HepG2 (cell line): ENCODE results near the gene CNOT10. TPM values are rescaled to one million over a fixed set of nuclear protein-coding genes. Genes with fewer than 3 reads are reported as not detected.

Experiments
- ATAC-seq: fragments of 200-7000 bp; cut with Tn5 transposase; 3 replicates; pipeline ENCODE4 v1.9.1; 2020; ENCODE audit warnings: mild to moderate bottlenecking, moderate library complexity
- BruUV-seq: library from RNA; stranded (reverse); fragments of 400-500 nt; replicated peaks from 2 replicates; lab custom pipeline; 2021; lab: Mats Ljungman, UMichigan
- CTCF ChIA-PET: fragments of 300-600 bp; formaldehyde crosslinking; extraction: SDS; loops from one replicate; lab custom pipeline; 2021; ENCODE audit warnings: low total read pairs, inconsistent platforms, low intra/inter-chr PET ratio; lab: Yijun Ruan, JAX
- POLR2A ChIA-PET: fragments of 350-600 bp; sonication (Branson Sonifier 250); formaldehyde crosslinking; loops from one replicate; lab custom pipeline; 2020; ENCODE audit warnings: antibody characterized with exemption, inconsistent platforms; lab: Yijun Ruan, JAX
- DNase-seq: peaks from one replicate; pipeline ENCODE4 v3.0.0-alpha.2; 2015; ENCODE audit warnings: low spot score
- FAIRE-seq: peaks from 3 replicates; lab custom pipeline; 2011; peaks lifted over from hg19 to GRCh38; lab: Jason Lieb, UNC
- H2AFZ ChIP-seq: one replicate; pipeline ENCODE4 v1.6.1; 2011; ENCODE audit warnings: low read length, inconsistent platforms
- H3K27ac ChIP-seq: fragments of 300-600 bp; 3 replicates; pipeline ENCODE4 v1.8.0; 2011; ENCODE audit warnings: mixed run types, mild to moderate bottlenecking, mixed read lengths, low read length, inconsistent platforms; ENCODE audit not compliant: insufficient read depth; ENCODE audit errors: extremely low read length
- H3K27me3 ChIP-seq, 2 experiments: fragments of 200-600 bp in 1 of 2; 2 replicates in 1 of 2; 3 replicates in 1 of 2; pipeline versions ENCODE4 v1.6.0 to v1.8.0; 2011; ENCODE audit warnings: low read length in 2 of 2, mild to moderate bottlenecking in 2 of 2, moderate library complexity in 2 of 2, inconsistent platforms in 1 of 2; ENCODE audit not compliant: insufficient read depth in 2 of 2, control insufficient read depth in 1 of 2
- H3K36me3 ChIP-seq, 2 experiments: fragments of 200-600 bp in 1 of 2; replicated peaks in 1 of 2; 2 replicates in 1 of 2; 3 replicates in 1 of 2; pipeline versions ENCODE4 v1.5.1 to v1.8.0; 2011; ENCODE audit warnings: low read length in 2 of 2, inconsistent platforms in 1 of 2; ENCODE audit not compliant: insufficient read depth in 2 of 2, control insufficient read depth in 1 of 2
- H3K4me1 ChIP-seq: 2 replicates; pipeline ENCODE4 v1.5.1; 2012; ENCODE audit warnings: low read length, inconsistent platforms; ENCODE audit not compliant: insufficient read depth
- H3K4me2 ChIP-seq: 2 replicates; pipeline ENCODE4 v1.6.0; 2011; ENCODE audit warnings: low read depth, low read length, inconsistent platforms
- H3K4me3 ChIP-seq, 3 experiments: fragments of 200-600 bp in 1 of 3; sonication (generic), shearing (Covaris generic) in 1 of 3; replicated peaks in 1 of 3; 2 replicates each; pipeline ENCODE4 v1.5.1; 2011 to 2016; ENCODE audit warnings: low read length in 3 of 3, inconsistent platforms in 2 of 3, low read depth in 2 of 3, mild to moderate bottlenecking in 2 of 3, control low read depth in 1 of 3, mixed read lengths in 1 of 3; ENCODE audit not compliant: insufficient read depth in 1 of 3
- H3K79me2 ChIP-seq: one replicate; pipeline ENCODE4 v1.6.1; 2011; ENCODE audit warnings: low read length, inconsistent platforms; ENCODE audit not compliant: insufficient read depth
- H3K9ac ChIP-seq: 2 replicates; pipeline ENCODE4 v1.6.0; 2011; ENCODE audit warnings: mild to moderate bottlenecking, low read depth, low read length, inconsistent platforms; ENCODE audit not compliant: insufficient read depth
- H3K9me3 ChIP-seq: 2 replicates; pipeline ENCODE4 v1.5.1; 2012; ENCODE audit warnings: mild to moderate bottlenecking, low read length
- H4K20me1 ChIP-seq: 2 replicates; pipeline ENCODE4 v1.6.0; 2011; ENCODE audit warnings: inconsistent platforms, mild to moderate bottlenecking, low read length, moderate library complexity; ENCODE audit not compliant: insufficient read depth
- ATRX ChIP-seq: sonication (generic); formaldehyde crosslinking; IDR thresholded peaks from 2 replicates; pipeline ENCODE4 v1.4.0; 2020; ENCODE audit warnings: missing genetic modification reagents, borderline replicate concordance
- HMG20A ChIP-seq: IDR thresholded peaks from 2 replicates; pipeline ENCODE4 v1.6.1; 2016; ENCODE audit warnings: borderline replicate concordance
- JUNB ChIP-seq: sonication (generic); formaldehyde crosslinking; IDR thresholded peaks from 2 replicates; pipeline ENCODE4 v1.8.0; 2022; ENCODE audit warnings: missing genetic modification reagents, mild to moderate bottlenecking, borderline replicate concordance
- PITX1 ChIP-seq: sonication (generic); formaldehyde crosslinking; IDR thresholded peaks from 2 replicates; pipeline ENCODE4 v1.5.1; 2020; ENCODE audit warnings: mild to moderate bottlenecking, missing genetic modification reagents
- TARDBP ChIP-seq: sonication (generic); formaldehyde crosslinking; IDR thresholded peaks from 2 replicates; pipeline ENCODE4 v1.8.0; 2022; ENCODE audit warnings: mild to moderate bottlenecking, missing genetic modification reagents
- ZNF577 ChIP-seq: sonication (generic); formaldehyde crosslinking; IDR thresholded peaks from 2 replicates; pipeline ENCODE4 v1.4.0; 2020; ENCODE audit warnings: mild to moderate bottlenecking, low read depth, missing genetic modification reagents, borderline replicate concordance
- ZNF614 ChIP-seq: IDR thresholded peaks from 2 replicates; pipeline ENCODE4 v1.6.1; 2018; ENCODE audit warnings: missing biosample characterization, missing genetic modification reagents, inconsistent platforms, borderline replicate concordance
- ZNF660 ChIP-seq: sonication (generic); formaldehyde crosslinking; IDR thresholded peaks from 2 replicates; pipeline ENCODE4 v1.5.1; 2020; ENCODE audit warnings: mild to moderate bottlenecking, low read depth, missing genetic modification reagents, borderline replicate concordance
- ZNF703 ChIP-seq: sonication (generic); formaldehyde crosslinking; IDR thresholded peaks from 2 replicates; pipeline ENCODE4 v1.5.1; 2020; ENCODE audit warnings: missing genetic modification reagents, mild to moderate bottlenecking, moderate library complexity, borderline replicate concordance
- WGBS: methylation state at CpG from one replicate; pipeline ENCODE4 v1.1.6; 2017; ENCODE audit warnings: low lambda C conversion rate; 5-methylcytosine and 5-hydroxymethylcytosine counted together
- in situ Hi-C: cut with HindIII; loops from 2 replicates; pipeline ENCODE4 v1.10.0; 2017; ENCODE audit warnings: low pct_unique_long_range_greater_than_20kb; ENCODE audit not compliant: extremely low pct_ligation_motif_present
- intact Hi-C: fragments of 100-400 bp; cut with micrococcal nuclease; formaldehyde crosslinking; loops from one replicate; pipeline ENCODE4 v1.10.0; 2022; ENCODE audit not compliant: unreplicated experiment
- polyA plus RNA-seq, 8 experiments: library from polyadenylated mRNA; depleted of rRNA in 3 of 8; stranded (reverse) in 7 of 8; unstranded in 1 of 8; fragments of >200 nt; fragmentation: Illumina TruSeq in 4 of 8; extraction: Trizol in 4 of 8; gene quantifications; 2 replicates each; pipeline versions ENCODE4 v1.2.1 to v1.2.3, GENCODE V29; 2011 to 2016; ENCODE audit warnings: low read depth in 4 of 8, missing spikeins in 1 of 8, mixed read lengths in 1 of 8; ENCODE audit not compliant: insufficient read depth in 1 of 8
- total RNA-seq, 5 experiments: library from RNA; depleted of rRNA; stranded (reverse); fragments of >200 nt; fragmentation: Illumina TruSeq; extraction: Trizol; gene quantifications; 2 replicates each; pipeline ENCODE4 v1.2.3, GENCODE V29; 2016; ENCODE audit warnings: low read depth in 1 of 5
- TF ChIP-seq, protein P1 (sequence below): sonication (generic); formaldehyde crosslinking; IDR thresholded peaks from 2 replicates; pipeline ENCODE4 v1.8.0; 2022; ENCODE audit warnings: missing genetic modification reagents, mild to moderate bottlenecking, moderate library complexity, borderline replicate concordance
- TF ChIP-seq, protein P2 (sequence below): sonication (generic); formaldehyde crosslinking; conservative IDR thresholded peaks from 2 replicates; pipeline ENCODE4 v1.8.0; 2022; ENCODE audit warnings: missing genetic modification reagents
- TF ChIP-seq, protein P3 (sequence below): sonication (generic); formaldehyde crosslinking; IDR thresholded peaks from 2 replicates; pipeline ENCODE4 v1.8.1; 2023; ENCODE audit warnings: mild to moderate bottlenecking, missing genetic modification reagents

Gene CNOT10
- total and polyA plus RNA-seq, 2 of the 13 experiments (the other 11 are each of a cell fraction or from before 2014, with no cell fraction given) = 21.2 to 34.1 TPM

DNA sequence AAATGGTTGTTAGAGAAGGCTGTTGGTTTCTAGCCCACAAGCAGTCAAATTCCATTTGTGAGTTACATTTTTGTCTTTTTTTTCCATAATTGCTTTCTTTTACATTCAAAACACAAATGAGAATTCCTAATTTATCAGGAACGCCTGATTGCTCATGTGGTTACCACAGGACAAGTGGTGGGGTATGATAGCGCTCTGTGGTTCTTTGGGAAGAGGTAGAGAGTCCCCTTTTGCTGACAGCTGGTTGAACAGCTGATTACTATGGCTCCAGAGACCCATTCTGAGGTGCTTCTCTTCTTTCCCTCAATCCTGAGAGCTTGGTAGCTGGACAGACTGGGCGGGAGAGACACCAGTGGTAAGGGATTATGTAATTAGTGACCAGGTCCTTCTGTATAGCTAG lies 24.4 kb downstream of the CNOT10 start:
- in situ Hi-C loops = no loop called here
- peaks cover 11 to 47% of the 10 kb centered on the region in 2 experiments; a peak in 4 of 5 replicates for H3K36me3 ChIP-seq
- intact Hi-C loops = no loop called here
- TF ChIP-seq ZNF614 (CRISPR knock-in tag) = no peak
- TF ChIP-seq, all 625 proteins: peak for 0
- Histone ChIP-seq H3K4me2 (no peak overlapping the region), H3K4me3 (no peak overlapping the region), H3K27me3 (no peaks in the 10 kb centered on the region), H3K9ac (no peak overlapping the region), H3K9me3 (no peaks in the 10 kb centered on the region), H3K4me1 (no peaks in the 10 kb centered on the region), H2AFZ (no peak overlapping the region), H3K79me2 (peaks cover 3% of the 10 kb centered on the region), H3K27ac (no peak overlapping the region), H4K20me1 (no peaks in the 10 kb centered on the region)
- no peak for DNase-seq
- ChIA-PET CTCF (no interaction called here), POLR2A (no interaction called here)
- no peak for ATAC-seq
- BruUV-seq = no TSS peak
- no peak for FAIRE-seq
- 98% methylated on average over 3 of the region's 3 CpGs for WGBS

DNA sequence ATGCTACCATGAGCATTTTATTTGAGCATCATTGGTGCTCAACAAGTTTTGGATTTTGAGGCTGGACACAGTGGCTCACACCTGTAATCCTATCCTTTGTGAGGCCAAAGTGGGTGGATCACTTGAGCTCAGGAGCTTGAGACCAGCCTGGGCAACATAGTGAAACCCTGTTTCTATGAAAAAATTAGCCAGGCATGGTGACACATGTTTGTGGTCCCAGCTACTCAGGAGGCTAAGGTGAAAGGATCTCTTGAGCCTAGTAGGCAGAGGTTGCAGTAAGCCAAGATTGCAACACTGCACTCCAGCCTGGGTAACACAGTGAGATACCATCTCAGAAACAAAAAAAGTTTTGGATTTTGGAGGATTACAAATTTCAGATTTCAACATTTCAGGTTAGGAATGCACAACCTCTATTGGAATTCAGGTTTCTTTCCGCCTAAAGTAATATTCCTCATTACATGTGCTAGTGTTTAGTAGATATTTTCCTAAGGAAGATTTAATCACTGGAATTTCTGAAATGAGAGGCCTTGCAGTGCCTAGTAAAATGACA lies 27.6 kb downstream of the CNOT10 start:
- CTCF ChIA-PET = no interaction called here
- Histone ChIP-seq H3K4me3 (no peak overlapping the region), H3K79me2 (no peaks in the 10 kb centered on the region), H3K4me1 (no peaks in the 10 kb centered on the region), H3K4me2 (no peak overlapping the region), H3K9me3 (no peaks in the 10 kb centered on the region), H3K27ac (no peak overlapping the region), H2AFZ (no peak overlapping the region), H3K9ac (no peak overlapping the region), H4K20me1 (no peaks in the 10 kb centered on the region), H3K36me3 (peaks cover 10 to 54% of the 10 kb centered on the region in 2 experiments; a peak in 4 of 5 replicates), H3K27me3 (no peaks in the 10 kb centered on the region)
- no peak for ATAC-seq
- POLR2A ChIA-PET = no interaction called here
- no peak for FAIRE-seq
- 100% methylated on average over 1 of the region's 1 CpG for WGBS
- DNase-seq = no peak
- intact Hi-C loops (no loop called here), in situ Hi-C loops (no loop called here)
- no TSS peak for BruUV-seq
- TF ChIP-seq, protein P1, sequence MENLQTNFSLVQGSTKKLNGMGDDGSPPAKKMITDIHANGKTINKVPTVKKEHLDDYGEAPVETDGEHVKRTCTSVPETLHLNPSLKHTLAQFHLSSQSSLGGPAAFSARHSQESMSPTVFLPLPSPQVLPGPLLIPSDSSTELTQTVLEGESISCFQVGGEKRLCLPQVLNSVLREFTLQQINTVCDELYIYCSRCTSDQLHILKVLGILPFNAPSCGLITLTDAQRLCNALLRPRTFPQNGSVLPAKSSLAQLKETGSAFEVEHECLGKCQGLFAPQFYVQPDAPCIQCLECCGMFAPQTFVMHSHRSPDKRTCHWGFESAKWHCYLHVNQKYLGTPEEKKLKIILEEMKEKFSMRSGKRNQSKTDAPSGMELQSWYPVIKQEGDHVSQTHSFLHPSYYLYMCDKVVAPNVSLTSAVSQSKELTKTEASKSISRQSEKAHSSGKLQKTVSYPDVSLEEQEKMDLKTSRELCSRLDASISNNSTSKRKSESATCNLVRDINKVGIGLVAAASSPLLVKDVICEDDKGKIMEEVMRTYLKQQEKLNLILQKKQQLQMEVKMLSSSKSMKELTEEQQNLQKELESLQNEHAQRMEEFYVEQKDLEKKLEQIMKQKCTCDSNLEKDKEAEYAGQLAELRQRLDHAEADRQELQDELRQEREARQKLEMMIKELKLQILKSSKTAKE = no peak
- TF ChIP-seq, protein P2, sequence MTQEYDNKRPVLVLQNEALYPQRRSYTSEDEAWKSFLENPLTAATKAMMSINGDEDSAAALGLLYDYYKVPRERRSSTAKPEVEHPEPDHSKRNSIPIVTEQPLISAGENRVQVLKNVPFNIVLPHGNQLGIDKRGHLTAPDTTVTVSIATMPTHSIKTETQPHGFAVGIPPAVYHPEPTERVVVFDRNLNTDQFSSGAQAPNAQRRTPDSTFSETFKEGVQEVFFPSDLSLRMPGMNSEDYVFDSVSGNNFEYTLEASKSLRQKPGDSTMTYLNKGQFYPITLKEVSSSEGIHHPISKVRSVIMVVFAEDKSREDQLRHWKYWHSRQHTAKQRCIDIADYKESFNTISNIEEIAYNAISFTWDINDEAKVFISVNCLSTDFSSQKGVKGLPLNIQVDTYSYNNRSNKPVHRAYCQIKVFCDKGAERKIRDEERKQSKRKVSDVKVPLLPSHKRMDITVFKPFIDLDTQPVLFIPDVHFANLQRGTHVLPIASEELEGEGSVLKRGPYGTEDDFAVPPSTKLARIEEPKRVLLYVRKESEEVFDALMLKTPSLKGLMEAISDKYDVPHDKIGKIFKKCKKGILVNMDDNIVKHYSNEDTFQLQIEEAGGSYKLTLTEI = no peak
- TF ChIP-seq HMG20A (CRISPR knock-in tag) (no peak), ZNF660 (no peak), ATRX (no peak), PITX1 (CRISPR knock-in tag) (no peak), JUNB (CRISPR knock-in tag) (no peak), ZNF577 (CRISPR knock-in tag) (no peak), ZNF703 (no peak), TARDBP (CRISPR knock-in tag) (no peak)
- TF ChIP-seq, protein P3, sequence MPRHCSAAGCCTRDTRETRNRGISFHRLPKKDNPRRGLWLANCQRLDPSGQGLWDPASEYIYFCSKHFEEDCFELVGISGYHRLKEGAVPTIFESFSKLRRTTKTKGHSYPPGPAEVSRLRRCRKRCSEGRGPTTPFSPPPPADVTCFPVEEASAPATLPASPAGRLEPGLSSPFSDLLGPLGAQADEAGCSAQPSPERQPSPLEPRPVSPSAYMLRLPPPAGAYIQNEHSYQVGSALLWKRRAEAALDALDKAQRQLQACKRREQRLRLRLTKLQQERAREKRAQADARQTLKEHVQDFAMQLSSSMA (CRISPR knock-in tag) = no peak
